K562 (cell line): Measurements from ENCODE around the gene BRAT1. TPM values are rescaled to one million over a fixed set of nuclear protein-coding genes. Genes with fewer than 3 reads are reported as not detected.

ENCODE experiments used
- FUS ChIP-seq: fragments of 200-400 bp; formaldehyde crosslinking; optimal IDR thresholded peaks from 2 replicates; pipeline ENCODE3; 2017; ENCODE audit warnings: low read depth, low read length
- MED1 ChIP-seq: sonication (generic); formaldehyde crosslinking; IDR thresholded peaks from 2 replicates; pipeline ENCODE4 v1.8.1; 2023; ENCODE audit warnings: missing genetic modification reagents, borderline replicate concordance
- PHF20 ChIP-seq: fragments of 450-650 bp; IDR thresholded peaks from 2 replicates; pipeline ENCODE4 v1.6.1; 2018; ENCODE audit not compliant: partially characterized antibody
- PHF8 ChIP-seq: fragments of 200-600 bp; sonication (generic); IDR thresholded peaks from 2 replicates; pipeline ENCODE4 v1.6.1; 2012; ENCODE audit warnings: mixed run types, mild to moderate bottlenecking, inconsistent platforms, low read length, moderate library complexity, borderline replicate concordance
- POLR2H ChIP-seq: IDR thresholded peaks from 2 replicates; pipeline ENCODE4 v1.6.1; 2016; ENCODE audit warnings: missing genetic modification characterization, low read depth, mild to moderate bottlenecking, control low read depth, missing compliant biosample characterization, moderate library complexity
- PTRF ChIP-seq: fragments of 450-650 bp; IDR thresholded peaks from 2 replicates; pipeline ENCODE4 v1.6.1; 2016; ENCODE audit warnings: mild to moderate bottlenecking, missing genetic modification characterization, missing compliant biosample characterization
- PTTG1 ChIP-seq: fragments of 450-650 bp; IDR thresholded peaks from 2 replicates; pipeline ENCODE4 v1.6.1; 2016; ENCODE audit warnings: low read depth, mild to moderate bottlenecking, missing genetic modification characterization, missing compliant biosample characterization
- RBM14 ChIP-seq: fragments of 200-400 bp; formaldehyde crosslinking; IDR thresholded peaks from 2 replicates; pipeline ENCODE4 v1.6.1; 2018; ENCODE audit warnings: low read depth, mild to moderate bottlenecking, low read length, moderate library complexity, borderline replicate concordance; ENCODE audit not compliant: insufficient read depth
- RHOXF2B ChIP-seq: fragments of 250-450 bp; sonication (Bioruptor Pico); conservative IDR thresholded peaks from 2 replicates; pipeline ENCODE4 v1.5.1; 2021
- SAP30 ChIP-seq: fragments of 200-600 bp; sonication (generic); IDR thresholded peaks from 2 replicates; pipeline ENCODE4 v1.6.1; 2012; ENCODE audit warnings: borderline replicate concordance, low read depth, mild to moderate bottlenecking, moderate library complexity, low read length, control low read depth, inconsistent platforms; ENCODE audit not compliant: insufficient read depth, poor library complexity, severe bottlenecking
- TAF1 ChIP-seq: IDR thresholded peaks from 2 replicates; pipeline ENCODE4 v1.6.1; 2011; ENCODE audit warnings: mild to moderate bottlenecking, low read length, moderate library complexity; ENCODE audit not compliant: insufficient read depth, control insufficient read depth, severe bottlenecking; ENCODE audit errors: extremely low read depth
- ZNF239 ChIP-seq: fragments of 250-450 bp; sonication (Bioruptor Pico); IDR thresholded peaks from 2 replicates; pipeline ENCODE4 v1.4.0; 2020; ENCODE audit warnings: mild to moderate bottlenecking
- polyA plus RNA-seq, 8 experiments: library from polyadenylated mRNA; depleted of rRNA in 4 of 8; stranded (reverse) in 5 of 8; unstranded in 3 of 8; fragments of >200 nt; fragmentation: Nextera tagmentation in 2 of 8; fragmentation: Illumina TruSeq in 1 of 8; extraction: Ambion mirVana in 2 of 8; extraction: Trizol in 1 of 8; gene quantifications; 2 replicates each; pipeline versions ENCODE4 v1.2.1 to v1.2.3, GENCODE V29; 2011 to 2014; ENCODE audit warnings: inconsistent platforms in 1 of 8, missing spikeins in 1 of 8
- total RNA-seq, 7 experiments: library from RNA; depleted of rRNA in 6 of 7; stranded (reverse); fragments of >200 nt in 6 of 7; fragmentation: Illumina TruSeq in 2 of 7; extraction: Trizol in 2 of 7; gene quantifications; 2 replicates each; pipeline versions ENCODE4 v1.2.1 to v1.2.3, GENCODE V29; 2011 to 2021; ENCODE audit warnings: low replicate concordance in 1 of 7
- TF ChIP-seq, protein P1 (sequence below), 2 experiments: fragments of 450-650 bp; conservative IDR thresholded peaks; 2 replicates each; pipeline ENCODE4 v1.6.1; 2017; ENCODE audit warnings: mild to moderate bottlenecking in 2 of 2, moderate library complexity in 2 of 2
- TF ChIP-seq, protein P2 (sequence below), 2 experiments: fragments of 450-650 bp in 1 of 2; sonication (generic) in 1 of 2; formaldehyde crosslinking in 1 of 2; IDR thresholded peaks; 2 replicates each; pipeline versions ENCODE4 v1.7.1 to v1.9.0; 2016 to 2022; ENCODE audit warnings: inconsistent platforms in 1 of 2, mild to moderate bottlenecking in 1 of 2, missing genetic modification reagents in 1 of 2

BRAT1 gene
- total and polyA plus RNA-seq, 9 of the 15 experiments (the other 6 are each of a cell fraction or from before 2014, with no cell fraction given): 0.13 to 49.6 (median 10.5) TPM

DNA sequence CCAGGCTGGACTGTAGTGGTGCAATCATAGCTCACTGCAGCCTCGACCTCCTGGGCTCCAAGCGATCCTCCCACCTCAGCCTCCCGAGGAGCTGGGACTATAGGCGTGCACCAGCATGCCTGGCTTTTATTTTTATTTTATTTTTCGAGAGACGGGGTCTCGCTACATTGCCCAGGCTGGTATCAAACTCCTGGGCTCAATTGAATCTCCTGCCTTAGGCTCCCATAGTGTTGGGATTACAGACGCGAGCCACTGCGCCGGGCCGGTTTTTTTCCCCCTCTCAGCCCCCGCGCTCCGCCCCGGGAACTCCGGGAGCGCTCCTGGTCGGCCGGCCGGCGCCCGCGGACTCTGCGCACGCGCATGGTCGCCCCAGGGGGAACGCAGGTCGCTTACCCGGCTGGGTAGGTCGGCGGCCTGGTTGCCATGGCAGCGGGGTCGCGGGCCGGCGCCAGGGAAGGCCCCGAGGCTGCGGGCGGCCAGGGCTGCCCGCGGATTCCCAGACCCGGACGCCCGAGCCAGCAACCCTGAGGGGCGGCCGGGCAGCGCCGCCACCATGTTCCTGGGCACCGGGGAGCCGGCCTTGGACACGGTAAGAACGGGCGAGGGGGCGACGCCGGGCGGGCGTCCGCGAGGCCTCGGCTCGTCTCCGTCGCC is 3.4 kb upstream of the BRAT1 start, which contains the start of gene IQCE (continued):
- peak; percentile 40 for TF ChIP-seq TAF1
- TF ChIP-seq PHF20: peak; percentile 98
- peak; percentile 96 for TF ChIP-seq SAP30
- no peak for TF ChIP-seq ZNF239
- TF ChIP-seq RHOXF2B (CRISPR knock-in tag): no peak
- TF ChIP-seq, protein P1, sequence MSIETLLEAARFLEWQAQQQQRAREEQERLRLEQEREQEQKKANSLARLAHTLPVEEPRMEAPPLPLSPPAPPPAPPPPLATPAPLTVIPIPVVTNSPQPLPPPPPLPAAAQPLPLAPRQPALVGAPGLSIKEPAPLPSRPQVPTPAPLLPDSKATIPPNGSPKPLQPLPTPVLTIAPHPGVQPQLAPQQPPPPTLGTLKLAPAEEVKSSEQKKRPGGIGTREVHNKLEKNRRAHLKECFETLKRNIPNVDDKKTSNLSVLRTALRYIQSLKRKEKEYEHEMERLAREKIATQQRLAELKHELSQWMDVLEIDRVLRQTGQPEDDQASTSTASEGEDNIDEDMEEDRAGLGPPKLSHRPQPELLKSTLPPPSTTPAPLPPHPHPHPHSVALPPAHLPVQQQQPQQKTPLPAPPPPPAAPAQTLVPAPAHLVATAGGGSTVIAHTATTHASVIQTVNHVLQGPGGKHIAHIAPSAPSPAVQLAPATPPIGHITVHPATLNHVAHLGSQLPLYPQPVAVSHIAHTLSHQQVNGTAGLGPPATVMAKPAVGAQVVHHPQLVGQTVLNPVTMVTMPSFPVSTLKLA (conservative IDR thresholded peaks at IDR 0.05): peak; percentile 33 to 62; a peak in 3 of 4 replicates
- TF ChIP-seq RBM14: peak; percentile 83; the same call in 1 of the 2 replicates
- no peak for TF ChIP-seq PTRF (tag)
- TF ChIP-seq, protein P2, sequence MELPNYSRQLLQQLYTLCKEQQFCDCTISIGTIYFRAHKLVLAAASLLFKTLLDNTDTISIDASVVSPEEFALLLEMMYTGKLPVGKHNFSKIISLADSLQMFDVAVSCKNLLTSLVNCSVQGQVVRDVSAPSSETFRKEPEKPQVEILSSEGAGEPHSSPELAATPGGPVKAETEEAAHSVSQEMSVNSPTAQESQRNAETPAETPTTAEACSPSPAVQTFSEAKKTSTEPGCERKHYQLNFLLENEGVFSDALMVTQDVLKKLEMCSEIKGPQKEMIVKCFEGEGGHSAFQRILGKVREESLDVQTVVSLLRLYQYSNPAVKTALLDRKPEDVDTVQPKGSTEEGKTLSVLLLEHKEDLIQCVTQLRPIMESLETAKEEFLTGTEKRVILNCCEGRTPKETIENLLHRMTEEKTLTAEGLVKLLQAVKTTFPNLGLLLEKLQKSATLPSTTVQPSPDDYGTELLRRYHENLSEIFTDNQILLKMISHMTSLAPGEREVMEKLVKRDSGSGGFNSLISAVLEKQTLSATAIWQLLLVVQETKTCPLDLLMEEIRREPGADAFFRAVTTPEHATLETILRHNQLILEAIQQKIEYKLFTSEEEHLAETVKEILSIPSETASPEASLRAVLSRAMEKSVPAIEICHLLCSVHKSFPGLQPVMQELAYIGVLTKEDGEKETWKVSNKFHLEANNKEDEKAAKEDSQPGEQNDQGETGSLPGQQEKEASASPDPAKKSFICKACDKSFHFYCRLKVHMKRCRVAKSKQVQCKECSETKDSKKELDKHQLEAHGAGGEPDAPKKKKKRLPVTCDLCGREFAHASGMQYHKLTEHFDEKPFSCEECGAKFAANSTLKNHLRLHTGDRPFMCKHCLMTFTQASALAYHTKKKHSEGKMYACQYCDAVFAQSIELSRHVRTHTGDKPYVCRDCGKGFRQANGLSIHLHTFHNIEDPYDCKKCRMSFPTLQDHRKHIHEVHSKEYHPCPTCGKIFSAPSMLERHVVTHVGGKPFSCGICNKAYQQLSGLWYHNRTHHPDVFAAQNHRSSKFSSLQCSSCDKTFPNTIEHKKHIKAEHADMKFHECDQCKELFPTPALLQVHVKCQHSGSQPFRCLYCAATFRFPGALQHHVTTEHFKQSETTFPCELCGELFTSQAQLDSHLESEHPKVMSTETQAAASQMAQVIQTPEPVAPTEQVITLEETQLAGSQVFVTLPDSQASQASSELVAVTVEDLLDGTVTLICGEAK (IDR thresholded peaks at IDR 0.05): no peak
- TF ChIP-seq, protein P2 (CRISPR knock-in tag; IDR thresholded peaks at IDR 0.05): no peak
- peak; percentile 61; the same call in 1 of the 2 replicates for TF ChIP-seq PHF8
- no peak for TF ChIP-seq PTTG1 (tag)
- TF ChIP-seq MED1 (CRISPR knock-in tag): no peak
- TF ChIP-seq POLR2H (tag): no peak
- TF ChIP-seq FUS: peak; percentile 53
